H9 (cell line): ENCODE results near the gene HECTD2. TPM values are rescaled to one million over a fixed set of nuclear protein-coding genes. Genes with fewer than 3 reads are reported as not detected.

ENCODE experiments used
- DNase-seq: peaks from one replicate; pipeline ENCODE4 v3.0.0-alpha.2; 2017
- H2AFZ ChIP-seq: one replicate; pipeline ENCODE4 v1.6.1; 2013; ENCODE audit warnings: mild to moderate bottlenecking, low read length, control low read depth, moderate library complexity
- H2AK5ac ChIP-seq: 2 replicates; pipeline ENCODE4 v1.6.1; 2013; ENCODE audit warnings: low read length, control low read depth, mixed read lengths; ENCODE audit not compliant: insufficient read length
- H2BK120ac ChIP-seq: one replicate; pipeline ENCODE4 v1.6.1; 2013; ENCODE audit warnings: low read depth, mild to moderate bottlenecking, low read length, control low read depth, inconsistent platforms; ENCODE audit not compliant: poor library complexity, severe bottlenecking
- H2BK12ac ChIP-seq: 2 replicates; pipeline ENCODE4 v1.6.1; 2013; ENCODE audit warnings: low read length, control low read depth, mixed read lengths, low read depth; ENCODE audit not compliant: insufficient read length
- H2BK15ac ChIP-seq: 2 replicates; pipeline ENCODE4 v1.6.1; 2013; ENCODE audit warnings: low read depth, low read length, control low read depth
- H2BK20ac ChIP-seq: one replicate; pipeline ENCODE4 v1.6.1; 2013; ENCODE audit warnings: low read depth, mild to moderate bottlenecking, low read length, control low read depth, inconsistent platforms; ENCODE audit not compliant: poor library complexity, severe bottlenecking
- H2BK5ac ChIP-seq: 2 replicates; pipeline ENCODE4 v1.6.1; 2013; ENCODE audit warnings: low read length, control low read depth, mixed read lengths; ENCODE audit not compliant: insufficient read length
- H3K14ac ChIP-seq: 2 replicates; pipeline ENCODE4 v1.6.1; 2013; ENCODE audit warnings: low read length, control low read depth; ENCODE audit not compliant: insufficient read depth
- H3K18ac ChIP-seq: 2 replicates; pipeline ENCODE4 v1.6.1; 2013; ENCODE audit warnings: low read depth, mild to moderate bottlenecking, mixed read lengths, low read length, control low read depth; ENCODE audit not compliant: insufficient read length
- H3K23ac ChIP-seq: 2 replicates; pipeline ENCODE4 v1.6.1; 2013; ENCODE audit warnings: low read length, control low read depth, mixed read lengths, low read depth; ENCODE audit not compliant: insufficient read length
- H3K23me2 ChIP-seq: 2 replicates; pipeline ENCODE4 v1.6.1; 2013; ENCODE audit warnings: low read depth, mild to moderate bottlenecking, mixed read lengths, low read length, control low read depth; ENCODE audit not compliant: insufficient read length, poor library complexity, severe bottlenecking
- H3K27ac ChIP-seq: 2 replicates; pipeline ENCODE4 v1.5.1; 2013; ENCODE audit warnings: low read length, control low read depth, mixed read lengths, low read depth; ENCODE audit not compliant: insufficient read length
- H3K27me3 ChIP-seq: 2 replicates; pipeline ENCODE4 v1.6.1; 2013; ENCODE audit warnings: low read length, control low read depth, inconsistent platforms; ENCODE audit not compliant: insufficient read depth
- H3K4ac ChIP-seq: 2 replicates; pipeline ENCODE4 v1.6.1; 2013; ENCODE audit warnings: low read depth, mild to moderate bottlenecking, control low read depth, inconsistent platforms, low read length, moderate library complexity
- H3K4me1 ChIP-seq: 2 replicates; pipeline ENCODE4 v1.6.1; 2013; ENCODE audit warnings: low read length, control low read depth, inconsistent platforms; ENCODE audit not compliant: insufficient read depth
- H3K4me2 ChIP-seq: 2 replicates; pipeline ENCODE4 v1.6.1; 2013; ENCODE audit warnings: low read length, control low read depth, mixed read lengths; ENCODE audit not compliant: insufficient read length, insufficient read depth
- H3K56ac ChIP-seq: 2 replicates; pipeline ENCODE4 v1.6.1; 2013; ENCODE audit warnings: low read depth, mild to moderate bottlenecking, mixed read lengths, low read length, control low read depth; ENCODE audit not compliant: insufficient read length
- H3K79me1 ChIP-seq: 2 replicates; pipeline ENCODE4 v1.6.1; 2013; ENCODE audit warnings: low read depth, mild to moderate bottlenecking, moderate library complexity, low read length, control low read depth, inconsistent platforms; ENCODE audit not compliant: insufficient read depth, poor library complexity, severe bottlenecking
- H3K79me2 ChIP-seq: 2 replicates; pipeline ENCODE4 v1.6.1; 2013; ENCODE audit warnings: low read length, control low read depth, inconsistent platforms; ENCODE audit not compliant: insufficient read depth
- H3K9ac ChIP-seq: 2 replicates; pipeline ENCODE4 v1.6.1; 2013; ENCODE audit warnings: low read length, control low read depth, mixed read lengths; ENCODE audit not compliant: insufficient read length; ENCODE audit errors: extremely low read depth
- H3K9me3 ChIP-seq: one replicate; pipeline ENCODE4 v1.6.1; 2013; ENCODE audit warnings: low read depth, low read length, inconsistent platforms; ENCODE audit not compliant: control insufficient read depth
- H3T11ph ChIP-seq: one replicate; pipeline ENCODE4 v1.6.1; 2013; ENCODE audit warnings: mild to moderate bottlenecking, low read length, control low read depth, inconsistent platforms
- H4K20me1 ChIP-seq: one replicate; pipeline ENCODE4 v1.6.1; 2013; ENCODE audit not compliant: control insufficient read depth, insufficient read length, insufficient read depth
- H4K5ac ChIP-seq: 2 replicates; pipeline ENCODE4 v1.6.1; 2013; ENCODE audit warnings: low read depth, mild to moderate bottlenecking, mixed read lengths, low read length, control low read depth; ENCODE audit not compliant: insufficient read length
- H4K8ac ChIP-seq: replicated peaks from 2 replicates; pipeline ENCODE4 v1.6.1; 2013; ENCODE audit warnings: low read length, control low read depth, mixed read lengths, low read depth; ENCODE audit not compliant: insufficient read length
- H4K91ac ChIP-seq: 2 replicates; pipeline ENCODE4 v1.6.1; 2013; ENCODE audit warnings: low read depth, mild to moderate bottlenecking, moderate library complexity, mixed read lengths, low read length, control low read depth; ENCODE audit not compliant: insufficient read length
- H3K27ac Mint-ChIP-seq, 3 experiments: 2 replicates in 2 of 3; 3 replicates in 1 of 3; pipeline ENCODE4 v1.8.0; 2020 to 2021; ENCODE audit warnings: mixed read lengths in 3 of 3, mild to moderate bottlenecking in 1 of 3, moderate library complexity in 1 of 3
- H3K27me3 Mint-ChIP-seq: 2 replicates; pipeline ENCODE4 v1.8.0; 2021; ENCODE audit warnings: low read depth, mild to moderate bottlenecking, moderate library complexity, mixed read lengths
- H3K36me3 Mint-ChIP-seq, 3 experiments: 2 replicates in 2 of 3; 3 replicates in 1 of 3; pipeline ENCODE4 v1.8.0; 2020 to 2021; ENCODE audit warnings: low read depth in 3 of 3, mixed read lengths in 3 of 3; ENCODE audit not compliant: insufficient read depth in 1 of 3
- H3K4me1 Mint-ChIP-seq, 2 experiments: 2 replicates each; pipeline ENCODE4 v1.8.0; 2020; ENCODE audit warnings: mixed read lengths in 2 of 2
- H3K4me3 Mint-ChIP-seq, 2 experiments: 2 replicates in 1 of 2; 3 replicates in 1 of 2; pipeline ENCODE4 v1.8.0; 2020 to 2021; ENCODE audit warnings: mild to moderate bottlenecking in 2 of 2, mixed read lengths in 2 of 2, moderate library complexity in 1 of 2
- H3K9me3 Mint-ChIP-seq, 2 experiments: 2 replicates in 1 of 2; 3 replicates in 1 of 2; pipeline ENCODE4 v1.8.0; 2020; ENCODE audit warnings: mild to moderate bottlenecking in 2 of 2, mixed read lengths in 2 of 2, moderate library complexity in 1 of 2
- CTCF ChIP-seq: fragments of 200-600 bp; sonication (generic); conservative IDR thresholded peaks from 3 replicates; pipeline ENCODE4 v1.8.0; 2021; ENCODE audit warnings: antibody characterized with exemption, mild to moderate bottlenecking
- WGBS: extraction: QIAGEN DNeasy Blood & Tissue Kit; methylation state at CpG from one replicate; pipeline ENCODE4 v1.1.7; 2013; ENCODE audit warnings: missing lambda C conversion rate, low lambda C conversion rate, mixed read lengths; ENCODE audit not compliant: insufficient read length; ENCODE audit errors: extremely low coverage; 5-methylcytosine and 5-hydroxymethylcytosine counted together
- total RNA-seq: library from RNA; stranded (reverse); gene quantifications from 2 replicates; pipeline ENCODE4 v1.2.1, GENCODE V29; 2021

Gene HECTD2
- total RNA-seq, 1 experiment from 2014 or later, result 13.4 TPM

GRCh38 chr10:91424016-91424415 lies 13.9 kb downstream of the HECTD2 start:
- no peak overlapping the region for H3K4me2 ChIP-seq
- no peak overlapping the region for H3K27ac Mint-ChIP-seq
- no peak overlapping the region for H2AK5ac ChIP-seq
- H2BK5ac ChIP-seq, result no peak overlapping the region
- H2BK12ac ChIP-seq, result no peak overlapping the region
- no peak overlapping the region for H3K56ac ChIP-seq
- no peak overlapping the region for H3K27ac ChIP-seq
- H3K9me3 Mint-ChIP-seq, result no peaks in the 10 kb centered on the region; a peak in 1 of 5 replicates
- peaks cover 0 to 5% (median 2%) of the 10 kb centered on the region in 3 experiments; a peak in 3 of 7 replicates for H3K36me3 Mint-ChIP-seq
- H2BK120ac ChIP-seq, result no peak overlapping the region
- H2AFZ ChIP-seq, result no peak overlapping the region
- no peaks in the 10 kb centered on the region for H3K27me3 ChIP-seq
- H4K91ac ChIP-seq, result no peak overlapping the region
- H3K23me2 ChIP-seq, result no peaks in the 10 kb centered on the region
- peaks cover 3 to 7% of the 10 kb centered on the region in 2 experiments for H3K4me1 Mint-ChIP-seq
- no peak overlapping the region for H3T11ph ChIP-seq
- H3K4me3 Mint-ChIP-seq, result no peak overlapping the region
- no CpG with 5 or more reads among the region's 2 CpGs for WGBS
- DNase-seq, result no peak
- no peak overlapping the region for H3K14ac ChIP-seq
- H3K4ac ChIP-seq, result no peak overlapping the region
- no peaks in the 10 kb centered on the region for H3K79me2 ChIP-seq
- H3K9me3 ChIP-seq, result no peaks in the 10 kb centered on the region
- H4K20me1 ChIP-seq, result no peaks in the 10 kb centered on the region
- H3K23ac ChIP-seq, result no peak overlapping the region
- no peaks in the 10 kb centered on the region for H3K4me1 ChIP-seq
- no peak overlapping the region for H4K5ac ChIP-seq
- H3K18ac ChIP-seq, result no peak overlapping the region
- H3K79me1 ChIP-seq, result no peaks in the 10 kb centered on the region
- no peak overlapping the region for H3K9ac ChIP-seq
- H2BK15ac ChIP-seq, result no peak overlapping the region
- H3K27me3 Mint-ChIP-seq, result no peaks in the 10 kb centered on the region
- TF ChIP-seq CTCF, result no peak
- H2BK20ac ChIP-seq, result no peak overlapping the region
- no peak overlapping the region for H4K8ac ChIP-seq
